HepG2 (cell line): ENCODE measurements around the gene DEFB124. TPM values are rescaled to one million over a fixed set of nuclear protein-coding genes. Genes with fewer than 3 reads are reported as not detected.

ENCODE experiments used
- ATF7 ChIP-seq, 2 experiments: fragments of 450-650 bp in 1 of 2; sonication (generic) in 1 of 2; formaldehyde crosslinking in 1 of 2; IDR thresholded peaks; 2 replicates each; pipeline versions ENCODE4 v1.4.0 to v1.6.1; 2016 to 2020; ENCODE audit warnings: antibody characterized with exemption in 1 of 2, mild to moderate bottlenecking in 1 of 2, missing genetic modification reagents in 1 of 2
- DZIP1 ChIP-seq: sonication (generic); formaldehyde crosslinking; IDR thresholded peaks from 2 replicates; pipeline ENCODE4 v1.5.0; 2020; ENCODE audit warnings: mild to moderate bottlenecking, missing genetic modification reagents
- KDM5A ChIP-seq: fragments of 200-600 bp; sonication (generic); IDR thresholded peaks from 2 replicates; pipeline ENCODE4 v1.7.0; 2018; ENCODE audit warnings: antibody characterized with exemption, mild to moderate bottlenecking, low read length, borderline replicate concordance
- KIAA2018 ChIP-seq: sonication (generic); formaldehyde crosslinking; IDR thresholded peaks from 2 replicates; pipeline ENCODE4 v1.5.0; 2020; ENCODE audit warnings: mild to moderate bottlenecking, missing genetic modification reagents, borderline replicate concordance
- MAFG ChIP-seq: sonication (generic); formaldehyde crosslinking; IDR thresholded peaks from 2 replicates; pipeline ENCODE4 v1.5.1; 2020; ENCODE audit warnings: mild to moderate bottlenecking, missing genetic modification reagents
- RBM22 ChIP-seq: fragments of 200-400 bp; formaldehyde crosslinking; optimal IDR thresholded peaks from 2 replicates; pipeline ENCODE3; 2017; ENCODE audit warnings: mild to moderate bottlenecking, low read length, moderate library complexity
- SMC3 ChIP-seq: IDR thresholded peaks from 2 replicates; pipeline ENCODE4 v1.6.1; 2011; ENCODE audit warnings: low read length, improper control_type of control experiment
- STAG1 ChIP-seq: sonication (generic); formaldehyde crosslinking; IDR thresholded peaks from 2 replicates; pipeline ENCODE4 v1.4.0; 2020; ENCODE audit warnings: missing genetic modification reagents
- TFDP1 ChIP-seq: IDR thresholded peaks from 2 replicates; pipeline ENCODE4 v1.6.1; 2016; ENCODE audit warnings: missing compliant biosample characterization, missing genetic modification reagents, borderline replicate concordance
- THRA ChIP-seq: sonication (generic); formaldehyde crosslinking; IDR thresholded peaks from 2 replicates; pipeline ENCODE4 v1.4.0; 2020; ENCODE audit warnings: missing genetic modification reagents, borderline replicate concordance
- ZNF160 ChIP-seq: sonication (generic); formaldehyde crosslinking; IDR thresholded peaks from 2 replicates; pipeline ENCODE4 v1.8.0; 2022; ENCODE audit warnings: mild to moderate bottlenecking, inconsistent platforms, missing genetic modification reagents
- ZNF800 ChIP-seq: sonication (generic); formaldehyde crosslinking; IDR thresholded peaks from 2 replicates; pipeline ENCODE4 v1.4.0; 2020; ENCODE audit warnings: missing genetic modification reagents
- ZNF839 ChIP-seq: sonication (generic); formaldehyde crosslinking; IDR thresholded peaks from 2 replicates; pipeline ENCODE4 v1.4.0; 2020; ENCODE audit warnings: missing genetic modification reagents, mild to moderate bottlenecking, borderline replicate concordance
- polyA plus RNA-seq, 8 experiments: library from polyadenylated mRNA; depleted of rRNA in 3 of 8; stranded (reverse) in 7 of 8; unstranded in 1 of 8; fragments of >200 nt; fragmentation: Illumina TruSeq in 4 of 8; extraction: Trizol in 4 of 8; gene quantifications; 2 replicates each; pipeline versions ENCODE4 v1.2.1 to v1.2.3, GENCODE V29; 2011 to 2016; ENCODE audit warnings: low read depth in 4 of 8, missing spikeins in 1 of 8, mixed read lengths in 1 of 8; ENCODE audit not compliant: insufficient read depth in 1 of 8
- total RNA-seq, 5 experiments: library from RNA; depleted of rRNA; stranded (reverse); fragments of >200 nt; fragmentation: Illumina TruSeq; extraction: Trizol; gene quantifications; 2 replicates each; pipeline ENCODE4 v1.2.3, GENCODE V29; 2016; ENCODE audit warnings: low read depth in 1 of 5

Gene DEFB124
- total and polyA plus RNA-seq, 2 of the 13 experiments (the other 11 are each of a cell fraction or from before 2014, with no cell fraction given), result not detected

- TF ChIP-seq DZIP1 (CRISPR knock-in tag) (no peak), ZNF800 (no peak), ZNF160 (CRISPR knock-in tag) (no peak), RBM22 (no peak), STAG1 (CRISPR knock-in tag) (peak; percentile 19; the same call in 1 of the 2 replicates), ATF7 (IDR thresholded peaks at IDR 0.05) (0 out of 2 replicates have a peak, but pooled peaks have one; percentile 7), ATF7 (CRISPR knock-in tag; IDR thresholded peaks at IDR 0.05) (no peak), TFDP1 (CRISPR knock-in tag) (no peak), ZNF839 (CRISPR knock-in tag) (no peak), KDM5A (no peak), KIAA2018 (CRISPR knock-in tag) (no peak), MAFG (no peak), THRA (no peak), SMC3 (peak; percentile 28; the same call in 1 of the 2 replicates)
These were observed 19.2 kb upstream of the DEFB124 start (continued) for GRCh38 chr20:31494131-31494530.
